Transverse colon (tissue), 4 donors: ENCODE results near the gene C2orf68. TPM values are rescaled to one million over a fixed set of nuclear protein-coding genes. Genes with fewer than 3 reads are reported as not detected.
A peak's percentile ranks its signal among the peaks of the same experiment; 100 is the strongest.
"Not testable (repeated sequence)": the region's sequence is repeated elsewhere in the genome, so short reads cannot be mapped to it uniquely, and the experiment has no call there.

Experiments
- DNase-seq: peaks from one replicate; pipeline ENCODE4 v3.0.0-alpha.2; 2019
- H3K27ac ChIP-seq, 4 donors: fragments of 200-600 bp; sonication (generic); 2 replicates each; pipeline ENCODE4 v1.5.1; 2016 to 2018; ENCODE audit warnings: inconsistent platforms in 4 of 4
- H3K27me3 ChIP-seq: fragments of 200-600 bp; sonication (generic); 2 replicates; pipeline ENCODE4 v1.5.1; 2017; ENCODE audit warnings: inconsistent platforms
- H3K36me3 ChIP-seq, 4 donors: fragments of 200-600 bp; sonication (generic); 2 replicates each; pipeline ENCODE4 v1.5.1; 2017 to 2019; ENCODE audit warnings: inconsistent platforms in 4 of 4
- H3K4me1 ChIP-seq, 4 donors: fragments of 200-600 bp; sonication (generic); 2 replicates each; pipeline ENCODE4 v1.5.1; 2017 to 2020; ENCODE audit warnings: inconsistent platforms in 4 of 4
- H3K4me3 ChIP-seq, 4 donors: fragments of 200-600 bp; sonication (generic); 1 replicate in 1 of 4; 2 replicates in 3 of 4; pipeline versions ENCODE4 v1.5.1 to v1.6.1; 2017 to 2019; ENCODE audit warnings: inconsistent platforms in 4 of 4
- H3K9me3 ChIP-seq, 2 donors: fragments of 200-600 bp; sonication (generic); 2 replicates each; pipeline ENCODE4 v1.5.1; 2017 to 2019; ENCODE audit warnings: inconsistent platforms in 2 of 2
- EP300 ChIP-seq: sonication (generic); formaldehyde crosslinking; IDR thresholded peaks from one replicate; pipeline ENCODE4 v1.6.1; 2017; ENCODE audit warnings: antibody characterized with exemption, low read depth
- POLR2A ChIP-seq: fragments of 450-650 bp; IDR thresholded peaks from one replicate; pipeline ENCODE4 v1.6.1; 2016; ENCODE audit warnings: antibody characterized with exemption, mild to moderate bottlenecking, moderate library complexity
- POLR2AphosphoS5 ChIP-seq, 3 donors: sonication (generic); formaldehyde crosslinking; IDR thresholded peaks; one replicate each; pipeline ENCODE4 v1.6.1; 2016; ENCODE audit warnings: antibody characterized with exemption in 3 of 3
- WGBS, 2 donors: methylation state at CpG; one replicate each; pipeline ENCODE4 v1.1.5; 2018; ENCODE audit warnings: low coverage in 1 of 2; 5-methylcytosine and 5-hydroxymethylcytosine counted together
- in situ Hi-C, 4 donors: fragments of 200-750 bp; cut with MboI; loops; one replicate each; pipeline versions ENCODE4 v1.15.0 to v1.15.1; 2017; ENCODE audit warnings: low sequenced_read_pairs in 3 of 4, low pct_ligation_motif_present in 1 of 4, low pct_unique_long_range_greater_than_20kb in 1 of 4
- intact Hi-C: fragments of 100-400 bp; cut with DNase I; formaldehyde crosslinking; loops from one replicate; pipeline ENCODE4 v1.15.1; 2023; ENCODE audit warnings: low total_unique reads
- total RNA-seq, 4 donors: library from RNA; depleted of rRNA; stranded (reverse); fragments of >200 nt; gene quantifications; one replicate each; pipeline ENCODE4 v1.1.0, GENCODE V29; 2016
- TF ChIP-seq, protein P1 (sequence below), 5 experiments: fragments of 200-600 bp in 3 of 5; fragments of 450-650 bp in 2 of 5; sonication (generic) in 3 of 5; IDR thresholded peaks; 1 replicate in 2 of 5; 2 replicates in 3 of 5; pipeline ENCODE4 v1.5.1; 2016 to 2017; ENCODE audit warnings: antibody characterized with exemption in 5 of 5, inconsistent platforms in 3 of 5, mild to moderate bottlenecking in 2 of 5, moderate library complexity in 1 of 5

C2orf68 gene
- total RNA-seq, 4 donors from 2014 or later: 17.7 to 24.8 (median 18.6) TPM

DNA sequence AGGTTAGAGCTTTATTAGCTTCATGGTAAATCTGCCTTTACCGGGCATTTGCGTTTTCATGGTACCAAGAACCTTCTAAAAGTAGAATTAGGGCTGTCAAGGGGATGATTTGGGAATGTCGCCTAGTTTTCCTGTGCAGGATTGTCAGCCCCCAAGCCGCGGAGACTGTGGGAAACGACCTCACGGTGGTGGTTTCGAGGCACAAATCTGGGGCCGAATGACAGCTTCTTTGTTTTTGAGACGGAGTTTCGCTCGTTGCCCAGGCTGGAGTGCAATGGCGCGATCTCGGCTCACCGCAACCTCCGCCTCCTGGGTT is 3.5 kb upstream of the C2orf68 start:
- peak overlapping the region; percentile 90 to 97 (median 95) for H3K27ac ChIP-seq
- no peaks in the 10 kb centered on the region for H3K27me3 ChIP-seq
- intact Hi-C loops (no loop called here), in situ Hi-C loops (no loop called here)
- TF ChIP-seq, protein P1, sequence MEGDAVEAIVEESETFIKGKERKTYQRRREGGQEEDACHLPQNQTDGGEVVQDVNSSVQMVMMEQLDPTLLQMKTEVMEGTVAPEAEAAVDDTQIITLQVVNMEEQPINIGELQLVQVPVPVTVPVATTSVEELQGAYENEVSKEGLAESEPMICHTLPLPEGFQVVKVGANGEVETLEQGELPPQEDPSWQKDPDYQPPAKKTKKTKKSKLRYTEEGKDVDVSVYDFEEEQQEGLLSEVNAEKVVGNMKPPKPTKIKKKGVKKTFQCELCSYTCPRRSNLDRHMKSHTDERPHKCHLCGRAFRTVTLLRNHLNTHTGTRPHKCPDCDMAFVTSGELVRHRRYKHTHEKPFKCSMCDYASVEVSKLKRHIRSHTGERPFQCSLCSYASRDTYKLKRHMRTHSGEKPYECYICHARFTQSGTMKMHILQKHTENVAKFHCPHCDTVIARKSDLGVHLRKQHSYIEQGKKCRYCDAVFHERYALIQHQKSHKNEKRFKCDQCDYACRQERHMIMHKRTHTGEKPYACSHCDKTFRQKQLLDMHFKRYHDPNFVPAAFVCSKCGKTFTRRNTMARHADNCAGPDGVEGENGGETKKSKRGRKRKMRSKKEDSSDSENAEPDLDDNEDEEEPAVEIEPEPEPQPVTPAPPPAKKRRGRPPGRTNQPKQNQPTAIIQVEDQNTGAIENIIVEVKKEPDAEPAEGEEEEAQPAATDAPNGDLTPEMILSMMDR (IDR thresholded peaks at IDR 0.05): no peak
- TF ChIP-seq POLR2AphosphoS5 (IDR thresholded peaks at IDR 0.05) (no peak), POLR2A (no peak), EP300 (no peak)
- peak overlapping the region in 2 of 4 donors; percentile 94 to 99 for H3K4me3 ChIP-seq
- peaks cover 8 to 51% (median 26%) of the 10 kb centered on the region in 4 donors for H3K4me1 ChIP-seq
- peaks cover 0 to 6% (median 1%) of the 10 kb centered on the region in 4 donors for H3K36me3 ChIP-seq
- H3K9me3 ChIP-seq: no peaks in the 10 kb centered on the region
- 93 to 100% methylated on average over 3 to 17 of the region's 17 CpGs for WGBS, 2 donors
- no peak for DNase-seq

DNA sequence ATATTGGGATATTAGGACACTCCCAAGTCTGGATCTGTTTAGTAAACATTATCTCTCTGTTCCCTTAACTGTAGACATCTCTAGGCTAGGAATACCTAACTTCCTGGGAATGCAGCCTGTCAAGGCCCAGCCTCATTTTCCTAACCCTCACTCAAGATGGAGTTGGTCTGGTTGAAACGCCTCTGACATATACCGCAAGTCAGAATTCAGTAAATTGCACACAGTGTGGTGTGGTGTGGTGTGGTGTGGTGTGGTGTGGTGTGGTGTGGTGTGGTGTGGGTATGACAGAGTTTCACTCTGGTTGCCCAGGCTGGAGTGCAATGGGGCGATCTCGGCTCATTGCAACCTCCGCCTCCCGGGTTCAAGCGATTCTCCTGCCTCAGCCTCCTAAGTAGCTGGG is 2.9 kb upstream of the C2orf68 start:
- H3K9me3 ChIP-seq, intact Hi-C loops, in situ Hi-C loops: not testable (repeated sequence)

DNA sequence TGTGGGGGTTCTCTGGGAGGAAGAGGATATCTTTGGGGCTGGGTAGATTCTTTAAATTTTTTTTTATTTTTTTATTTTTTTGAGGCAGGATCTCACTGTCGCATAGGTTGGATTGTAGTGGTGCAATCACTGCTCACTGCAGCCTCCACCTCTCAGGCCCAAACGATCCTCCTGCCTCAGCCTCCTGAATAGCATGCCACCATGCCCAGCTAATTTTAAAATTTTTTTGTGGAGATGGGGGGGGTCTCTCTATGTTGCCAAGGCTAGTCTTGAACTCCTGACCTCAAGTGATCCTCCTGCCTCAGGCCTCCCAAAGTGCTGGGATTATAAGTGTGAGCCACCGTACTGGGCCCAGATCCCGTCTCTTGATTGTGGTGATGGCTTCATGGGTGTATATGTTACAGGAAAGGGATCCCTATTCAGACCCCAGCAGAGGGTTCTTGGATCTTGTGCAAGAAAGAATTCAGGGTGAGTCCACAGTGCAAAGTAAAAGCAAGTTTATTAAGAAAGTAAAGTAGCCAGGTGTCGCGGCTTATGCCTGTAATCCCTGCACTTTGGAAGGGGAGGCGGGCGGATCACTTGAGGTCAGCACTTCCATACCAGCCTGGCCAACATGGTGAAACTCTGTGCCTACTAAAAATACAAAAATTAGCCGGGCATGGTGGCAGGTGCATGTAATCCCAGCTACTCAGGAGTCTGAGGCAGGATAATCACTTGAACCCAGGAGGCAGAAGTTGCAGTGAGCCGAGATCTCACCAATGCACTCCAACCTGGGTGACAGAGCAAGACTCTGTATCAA is 2.0 kb upstream of the C2orf68 start:
- H3K27me3 ChIP-seq: no peaks in the 10 kb centered on the region
- TF ChIP-seq, protein P1 (IDR thresholded peaks at IDR 0.05): no peak
- intact Hi-C loops (no loop called here), in situ Hi-C loops (no loop called here)
- peaks cover 11 to 45% (median 26%) of the 10 kb centered on the region in 4 donors for H3K4me1 ChIP-seq
- no peak for DNase-seq
- no peak overlapping the region for H3K4me3 ChIP-seq
- no peak overlapping the region for H3K27ac ChIP-seq
- H3K9me3 ChIP-seq: no peaks in the 10 kb centered on the region
- peaks cover 0 to 3% (median under 1%) of the 10 kb centered on the region in 4 donors for H3K36me3 ChIP-seq
- WGBS, 2 donors: 85 to 89% methylated on average over 6 to 10 of the region's 10 CpGs

More for the DNA sequence above, 2.9 kb upstream of the C2orf68 start:
- 89% methylated on average over 7 of the region's 7 CpGs; no CpG with 5 or more reads in 1 of the 2 donors for WGBS, 2 donors
- not testable (repeated sequence) for H3K36me3 ChIP-seq, H3K27ac ChIP-seq, H3K27me3 ChIP-seq, DNase-seq, H3K4me3 ChIP-seq
- peaks cover 11 to 53% (median 29%) of the 10 kb centered on the region in 4 donors for H3K4me1 ChIP-seq

- intact Hi-C loops (loop anchor here (1.0 kb wide), 1 partner anchor 17 kb away; no protein-coding TSS in a partner anchor), in situ Hi-C loops (no loop called here)
- Histone ChIP-seq H3K9me3 (no peaks in the 10 kb centered on the region), H3K27ac (peak overlapping the region; percentile 88 to 91 (median 89)), H3K36me3 (peaks cover 0 to 9% (median 0%) of the 10 kb centered on the region in 4 donors), H3K27me3 (no peaks in the 10 kb centered on the region), H3K4me3 (peak overlapping the region; percentile 60 to 93 (median 92)), H3K4me1 (peaks cover 4 to 21% (median 12%) of the 10 kb centered on the region in 4 donors)
- DNase-seq: no peak
- TF ChIP-seq, protein P1 (IDR thresholded peaks at IDR 0.05): no peak
- TF ChIP-seq POLR2A (no peak), POLR2AphosphoS5 (IDR thresholded peaks at IDR 0.05) (no peak)
- 4 to 15% methylated on average over 4 to 24 of the region's 24 CpGs for WGBS, 2 donors
Measured at GRCh38 chr2:85611217-85611704, 605 bp downstream of the C2orf68 start.
